Bronchial epithelial cell (primary cell): ENCODE results near the gene IL17C. TPM values are rescaled to one million over a fixed set of nuclear protein-coding genes. Genes with fewer than 3 reads are reported as not detected.

ENCODE experiments used
- DNase-seq: peaks from one replicate; pipeline ENCODE4 v3.0.0-alpha.2; 2010; ENCODE audit warnings: low read depth
- FAIRE-seq: peaks from 2 replicates; lab custom pipeline; 2011; peaks lifted over from hg19 to GRCh38; lab: Jason Lieb, UNC
- H3K27me3 ChIP-seq: 2 replicates; pipeline ENCODE4 v1.5.1; 2011; ENCODE audit warnings: low read length; ENCODE audit not compliant: control insufficient read depth, insufficient read depth
- H3K36me3 ChIP-seq: 2 replicates; pipeline ENCODE4 v1.5.1; 2011; ENCODE audit warnings: low read length; ENCODE audit not compliant: control insufficient read depth, insufficient read depth
- H3K4me3 ChIP-seq: 2 replicates; pipeline ENCODE4 v1.5.1; 2011; ENCODE audit warnings: mild to moderate bottlenecking, low read depth, low read length, control low read depth
- total RNA-seq: library from RNA; depleted of rRNA; stranded (reverse); fragments of >200 nt; gene quantifications from 2 replicates; pipeline ENCODE4 v1.2.1, GENCODE V29; 2014
- TF ChIP-seq, protein P1 (sequence below): IDR thresholded peaks from 2 replicates; pipeline ENCODE4 v1.5.1; 2011; ENCODE audit warnings: mild to moderate bottlenecking, moderate library complexity, low read length, control low read depth, inconsistent platforms; ENCODE audit not compliant: insufficient read depth, severe bottlenecking

Gene IL17C
- total RNA-seq, 1 donor from 2014 or later = under 0.01 TPM

- DNase-seq (no peak), FAIRE-seq (no peak)
- Histone ChIP-seq H3K36me3 (peaks cover 11% of the 10 kb centered on the region), H3K4me3 (no peak overlapping the region), H3K27me3 (no peaks in the 10 kb centered on the region)
- TF ChIP-seq, protein P1, sequence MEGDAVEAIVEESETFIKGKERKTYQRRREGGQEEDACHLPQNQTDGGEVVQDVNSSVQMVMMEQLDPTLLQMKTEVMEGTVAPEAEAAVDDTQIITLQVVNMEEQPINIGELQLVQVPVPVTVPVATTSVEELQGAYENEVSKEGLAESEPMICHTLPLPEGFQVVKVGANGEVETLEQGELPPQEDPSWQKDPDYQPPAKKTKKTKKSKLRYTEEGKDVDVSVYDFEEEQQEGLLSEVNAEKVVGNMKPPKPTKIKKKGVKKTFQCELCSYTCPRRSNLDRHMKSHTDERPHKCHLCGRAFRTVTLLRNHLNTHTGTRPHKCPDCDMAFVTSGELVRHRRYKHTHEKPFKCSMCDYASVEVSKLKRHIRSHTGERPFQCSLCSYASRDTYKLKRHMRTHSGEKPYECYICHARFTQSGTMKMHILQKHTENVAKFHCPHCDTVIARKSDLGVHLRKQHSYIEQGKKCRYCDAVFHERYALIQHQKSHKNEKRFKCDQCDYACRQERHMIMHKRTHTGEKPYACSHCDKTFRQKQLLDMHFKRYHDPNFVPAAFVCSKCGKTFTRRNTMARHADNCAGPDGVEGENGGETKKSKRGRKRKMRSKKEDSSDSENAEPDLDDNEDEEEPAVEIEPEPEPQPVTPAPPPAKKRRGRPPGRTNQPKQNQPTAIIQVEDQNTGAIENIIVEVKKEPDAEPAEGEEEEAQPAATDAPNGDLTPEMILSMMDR = no peak
Measured at GRCh38 chr16:88655053-88655732, 16.8 kb downstream of the IL17C start.

DNA sequence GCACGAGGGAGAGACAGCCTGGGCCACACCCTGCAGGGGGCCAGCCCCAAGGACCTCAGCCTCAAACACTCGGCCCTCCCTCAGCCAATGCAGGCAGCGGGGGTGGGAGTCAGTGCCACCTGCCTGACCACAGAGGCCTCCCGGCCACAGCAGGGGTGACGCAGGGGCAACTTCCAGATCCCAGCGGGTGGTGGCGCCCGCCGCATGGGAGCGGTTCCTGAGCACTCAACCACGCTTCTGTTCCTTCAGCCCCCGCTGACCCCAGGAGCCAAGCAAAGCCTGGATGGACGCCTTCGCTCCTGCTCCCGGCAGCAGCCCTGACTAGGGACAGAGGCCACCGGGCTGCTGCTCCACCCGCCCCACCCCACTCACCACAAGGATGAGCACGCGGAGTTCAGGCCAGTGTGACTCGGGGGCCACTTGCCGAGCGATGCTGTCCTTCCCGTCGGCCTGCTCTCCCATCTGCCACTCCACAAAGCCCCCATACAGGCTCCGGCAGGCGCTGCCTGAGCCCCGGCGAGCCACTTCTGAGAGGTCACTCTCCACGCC, 17.4 kb downstream of the IL17C start:
- no peaks in the 10 kb centered on the region for H3K27me3 ChIP-seq
- TF ChIP-seq, protein P1 = no peak
- DNase-seq (no peak), FAIRE-seq (no peak)
- peaks cover 11% of the 10 kb centered on the region for H3K36me3 ChIP-seq
- no peak overlapping the region for H3K4me3 ChIP-seq

- FAIRE-seq = no peak
Measured at GRCh38 chr16:88656291-88656980, 18.1 kb downstream of the IL17C start.

DNA sequence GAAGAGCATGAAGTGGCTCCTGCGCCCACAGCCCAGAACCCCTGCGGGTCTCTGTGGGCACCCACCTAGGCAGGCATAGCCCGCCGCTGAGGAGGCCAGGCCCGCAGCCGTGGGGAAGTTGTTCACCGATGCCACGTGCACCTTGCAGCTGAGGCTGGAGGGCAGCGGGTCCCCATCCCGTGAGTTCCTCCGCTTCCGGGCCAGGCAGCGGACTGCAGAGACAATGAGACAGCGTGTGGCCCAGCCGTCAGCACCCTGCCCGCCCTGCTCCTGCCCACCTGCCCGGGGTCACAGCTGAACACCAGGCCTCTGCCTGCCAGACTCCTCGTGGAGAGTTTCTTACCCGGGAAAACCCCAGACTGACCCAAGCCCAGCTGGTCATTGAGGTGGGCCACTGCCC, 19.0 kb downstream of the IL17C start:
- no peak for FAIRE-seq
- no peak for DNase-seq
- Histone ChIP-seq H3K4me3 (no peak overlapping the region), H3K36me3 (peaks cover 11% of the 10 kb centered on the region), H3K27me3 (no peaks in the 10 kb centered on the region)
- TF ChIP-seq, protein P1 = no peak

More at GRCh38 chr16:88656291-88656980, 18.1 kb downstream of the IL17C start:
- H3K36me3 ChIP-seq = peaks cover 11% of the 10 kb centered on the region
- no peaks in the 10 kb centered on the region for H3K27me3 ChIP-seq
- TF ChIP-seq, protein P1 = no peak
- no peak for DNase-seq
- H3K4me3 ChIP-seq = no peak overlapping the region

DNA sequence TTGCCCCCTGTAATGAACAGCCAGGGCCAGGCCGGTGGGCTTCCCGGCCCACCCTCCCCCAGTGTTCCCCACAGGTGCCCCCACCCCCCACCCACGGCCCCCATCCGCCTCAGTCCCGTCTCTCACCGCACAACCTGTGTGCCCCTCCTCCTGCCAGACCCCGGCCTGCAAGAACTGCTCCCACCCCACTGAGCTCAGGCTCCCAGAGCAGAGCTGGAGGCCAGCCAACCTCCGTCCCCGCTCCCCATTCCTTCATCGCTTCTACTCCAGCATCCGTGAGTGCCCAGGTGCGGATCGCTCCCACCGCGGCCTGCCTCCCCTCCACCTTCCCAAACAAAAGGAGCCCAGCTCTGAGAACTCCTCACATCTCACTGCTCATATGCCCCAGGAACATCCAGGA, 20.3 kb downstream of the IL17C start:
- no peak for FAIRE-seq
- peaks cover 10% of the 10 kb centered on the region for H3K36me3 ChIP-seq
- H3K4me3 ChIP-seq = no peak overlapping the region
- no peak for DNase-seq
- TF ChIP-seq, protein P1 = no peak
- H3K27me3 ChIP-seq = no peaks in the 10 kb centered on the region
